Measurements from ENCODE around the gene RFC5. TPM values are rescaled to one million over a fixed set of nuclear protein-coding genes. Genes with fewer than 3 reads are reported as not detected.

The RFC5 gene
- total and polyA plus RNA-seq, 10 of the 15 experiments (the other 5 are each of a cell fraction or from before 2014, with no cell fraction given), result 30.9 to 73.3 (median 53.5) TPM

DNA sequence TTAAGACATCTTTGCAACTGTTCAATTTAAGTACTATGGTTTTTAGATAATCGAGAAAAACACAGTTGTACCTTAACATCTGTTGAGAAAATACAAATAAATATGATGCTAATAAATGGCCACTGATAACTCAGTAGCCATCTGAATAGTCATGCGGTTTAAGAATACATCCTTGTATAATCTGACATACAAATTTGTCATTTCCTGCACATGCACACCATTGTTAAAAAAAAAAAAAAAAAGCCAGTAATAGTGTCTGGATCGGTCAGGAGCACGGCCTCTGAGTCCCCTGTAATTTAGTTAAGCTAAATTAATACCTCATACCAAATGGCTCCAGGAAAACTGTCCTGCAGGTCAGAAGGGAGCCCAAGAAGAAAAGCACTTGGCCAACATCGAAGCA is 16.8 kb downstream of the RFC5 start:
- Histone ChIP-seq H3K4me1 (ENCODE audit: control insufficient read depth, insufficient read depth, low read length) (peaks cover 29% of the 10 kb centered on the region), H2AFZ (ENCODE audit: control insufficient read depth, low read depth, low read length) (no peak overlapping the region), H3K9me3 (replicated peaks; ENCODE audit: control insufficient read depth, insufficient read depth, low read length) (peaks cover 6% of the 10 kb centered on the region; the same call in 2 of the 3 replicates), H3K9ac (ENCODE audit: control insufficient read depth, insufficient read depth, low read length) (no peak overlapping the region), H3K27ac (ENCODE audit: control insufficient read depth, insufficient read depth) (no peak overlapping the region), H3K27me3 (replicated peaks in 1 of 2; ENCODE audit: control insufficient read depth in 2 of 2, insufficient read depth in 2 of 2, low read length in 1 of 2) (no peaks in the 10 kb centered on the region), H4K20me1 (ENCODE audit: control insufficient read depth, insufficient read depth) (no peaks in the 10 kb centered on the region), H3K4me2 (ENCODE audit: control insufficient read depth, insufficient read depth) (no peak overlapping the region), H3K79me2 (ENCODE audit: control insufficient read depth, insufficient read depth, low read length) (no peaks in the 10 kb centered on the region), H3K36me3 (ENCODE audit: control insufficient read depth in 2 of 2, insufficient read depth in 2 of 2, low read length in 1 of 2) (peaks cover 17 to 56% of the 10 kb centered on the region in 2 experiments), H3K4me3 (no peak overlapping the region)
- 86% methylated on average over 5 of the region's 5 CpGs for WGBS (ENCODE audit: insufficient coverage, insufficient replicate concordance, low lambda C conversion rate, missing lambda C conversion rate)
- intact Hi-C loops (cut with micrococcal nuclease; ENCODE audit: unreplicated experiment), result no loop called here
- ChIA-PET CTCF (interaction anchor here (0.7 to 7.5 kb wide), 8 partner anchors 15 to 184 kb away, joined by 3 to 111 read pairs (median 4); no protein-coding TSS in a partner anchor), SMC1A (ENCODE audit: uncharacterized antibody, unreplicated experiment) (interaction anchor here (1.1 to 5.4 kb wide), 7 partner anchors 11 to 158 kb away, joined by 3 to 64 read pairs (median 5); partner anchors contain the start of gene RFC5), POLR2A (interaction anchor here (0.6 to 1.6 kb wide), 4 partner anchors 28 to 136 kb away, joined by 3 to 6 read pairs (median 4); partner anchors contain the start of gene WSB2), RAD21 (ENCODE audit: unreplicated experiment) (interaction anchor here (1.2 to 2.7 kb wide), 2 partner anchors 22 to 149 kb away, joined by 3 to 7 read pairs; no protein-coding TSS in a partner anchor)
- FAIRE-seq (no peak), ATAC-seq (no peak), DNase-seq (ENCODE audit: low read depth, low spot score) (no peak)
- TF ChIP-seq IKZF2 (IDR thresholded peaks at IDR 0.05) (no peak), BMI1 (IDR thresholded peaks at IDR 0.05; ENCODE audit: borderline replicate concordance) (no peak), TCF7 (IDR thresholded peaks at IDR 0.05; ENCODE audit: borderline replicate concordance) (no peak), CREM (IDR thresholded peaks at IDR 0.05; ENCODE audit: low read depth) (no peak), SREBF2 (IDR thresholded peaks at IDR 0.05; ENCODE audit: low read length) (no peak), TARDBP (IDR thresholded peaks at IDR 0.05; ENCODE audit: borderline replicate concordance) (no peak), JUND (IDR thresholded peaks at IDR 0.05; ENCODE audit: low read depth, low read length) (no peak), ETV6 (conservative IDR thresholded peaks at IDR 0.05 in 1 of 2, IDR thresholded peaks at IDR 0.05 in 1 of 2; ENCODE audit: borderline replicate concordance in 1 of 2, low read depth in 1 of 2) (no peak), POLR2AphosphoS2 (IDR thresholded peaks at IDR 0.05; ENCODE audit: low read depth, low read length) (no peak), SUZ12 (IDR thresholded peaks at IDR 0.05; ENCODE audit: unreplicated experiment) (no peak), POU2F2 (IDR thresholded peaks at IDR 0.05; ENCODE audit: borderline replicate concordance, low read depth, low read length) (no peak), NR2F1 (conservative IDR thresholded peaks at IDR 0.05) (no peak), LARP7 (IDR thresholded peaks at IDR 0.05) (no peak), POLR2AphosphoS5 (IDR thresholded peaks at IDR 0.05; ENCODE audit: low read length) (no peak), TCF12 (IDR thresholded peaks at IDR 0.05; ENCODE audit: low read depth, low read length) (no peak), DPF2 (IDR thresholded peaks at IDR 0.05) (no peak), EP300 (IDR thresholded peaks at IDR 0.05; ENCODE audit: borderline replicate concordance in 1 of 2, control insufficient read depth in 1 of 2, low read depth in 2 of 2, low read length in 2 of 2) (no peak)
- TF ChIP-seq, protein P1, sequence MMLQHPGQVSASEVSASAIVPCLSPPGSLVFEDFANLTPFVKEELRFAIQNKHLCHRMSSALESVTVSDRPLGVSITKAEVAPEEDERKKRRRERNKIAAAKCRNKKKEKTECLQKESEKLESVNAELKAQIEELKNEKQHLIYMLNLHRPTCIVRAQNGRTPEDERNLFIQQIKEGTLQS (IDR thresholded peaks at IDR 0.05; ENCODE audit: borderline replicate concordance, extremely low read depth, low read depth, low read length), result no peak
- TF ChIP-seq, protein P2, sequence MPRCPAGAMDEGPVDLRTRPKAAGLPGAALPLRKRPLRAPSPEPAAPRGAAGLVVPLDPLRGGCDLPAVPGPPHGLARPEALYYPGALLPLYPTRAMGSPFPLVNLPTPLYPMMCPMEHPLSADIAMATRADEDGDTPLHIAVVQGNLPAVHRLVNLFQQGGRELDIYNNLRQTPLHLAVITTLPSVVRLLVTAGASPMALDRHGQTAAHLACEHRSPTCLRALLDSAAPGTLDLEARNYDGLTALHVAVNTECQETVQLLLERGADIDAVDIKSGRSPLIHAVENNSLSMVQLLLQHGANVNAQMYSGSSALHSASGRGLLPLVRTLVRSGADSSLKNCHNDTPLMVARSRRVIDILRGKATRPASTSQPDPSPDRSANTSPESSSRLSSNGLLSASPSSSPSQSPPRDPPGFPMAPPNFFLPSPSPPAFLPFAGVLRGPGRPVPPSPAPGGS (IDR thresholded peaks at IDR 0.05; ENCODE audit: borderline replicate concordance, insufficient read depth, low read depth, low read length, poor library complexity, severe bottlenecking), result no peak
- TF ChIP-seq, protein P3, sequence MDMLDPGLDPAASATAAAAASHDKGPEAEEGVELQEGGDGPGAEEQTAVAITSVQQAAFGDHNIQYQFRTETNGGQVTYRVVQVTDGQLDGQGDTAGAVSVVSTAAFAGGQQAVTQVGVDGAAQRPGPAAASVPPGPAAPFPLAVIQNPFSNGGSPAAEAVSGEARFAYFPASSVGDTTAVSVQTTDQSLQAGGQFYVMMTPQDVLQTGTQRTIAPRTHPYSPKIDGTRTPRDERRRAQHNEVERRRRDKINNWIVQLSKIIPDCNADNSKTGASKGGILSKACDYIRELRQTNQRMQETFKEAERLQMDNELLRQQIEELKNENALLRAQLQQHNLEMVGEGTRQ (IDR thresholded peaks at IDR 0.05; ENCODE audit: borderline replicate concordance, low read depth, low read length), result no peak
- TSS peak; percentile 57 for BruUV-seq (replicated peaks)
- in situ Hi-C loops (cut with MboI), result no loop called here

Data from GM12878 (cell line).